Spinal cord (tissue), 4 donors: ENCODE results near the gene IFNA21. TPM values are rescaled to one million over a fixed set of nuclear protein-coding genes. Genes with fewer than 3 reads are reported as not detected.

ENCODE experiments used
- polyA plus RNA-seq, 2 donors: library from polyadenylated mRNA; unstranded; fragments of 120-200 nt; gene quantifications; one replicate each; pipeline ENCODE4 v1.2.1, GENCODE V29; 2013; ENCODE audit not compliant: insufficient read length in 2 of 2
- small RNA-seq: library from RNA; depleted of rRNA; stranded (forward); fragments of <200 nt; gene quantifications from one replicate; pipeline ENCODE3, GENCODE V24; 2014; ENCODE audit warnings: low replicate concordance
- total RNA-seq, 2 donors: library from RNA; depleted of rRNA in 1 of 2; stranded (reverse); fragments of 120-200 nt in 1 of 2; fragments of >200 nt in 1 of 2; gene quantifications; one replicate each; pipeline versions ENCODE4 v1.2.3 to v1.2.4, GENCODE V29; 2013 to 2014

Gene IFNA21
- total and polyA plus RNA-seq, 4 donors: not detected

Small RNA genes lying within 50 kb of the gene (small RNA-seq; reads per million reads assigned to genes)
- not detected for gene RF00019

Other genes starting within 250 kb of the IFNA21 start
- 1 to 10 TPM; 3.7 to 4.1 TPM for gene HACD4, start 135.0 kb downstream of the IFNA21 start, total RNA-seq
- gene HACD4, start 135.0 kb downstream of the IFNA21 start, polyA plus RNA-seq: 1 to 10 TPM; 1.3 to 1.6 TPM
- not detected for gene IFNB1, start 88.7 kb downstream of the IFNA21 start, total RNA-seq
- gene IFNB1, start 88.7 kb downstream of the IFNA21 start, polyA plus RNA-seq: not detected
- not detected for gene IFNW1, start 24.8 kb downstream of the IFNA21 start, total RNA-seq
- gene IFNW1, start 24.8 kb downstream of the IFNA21 start, polyA plus RNA-seq: under 1 TPM in 1 of 2 donors, not detected in 1; 0.15 TPM
- not detected for gene IFNA4, start 20.9 kb upstream of the IFNA21 start, total RNA-seq
- gene IFNA4, start 20.9 kb upstream of the IFNA21 start, polyA plus RNA-seq: not detected
- gene IFNA7, start 35.5 kb upstream of the IFNA21 start, total RNA-seq: not detected
- gene IFNA7, start 35.5 kb upstream of the IFNA21 start, polyA plus RNA-seq: not detected
- gene IFNA10, start 40.5 kb upstream of the IFNA21 start, total RNA-seq: not detected
- not detected for gene IFNA10, start 40.5 kb upstream of the IFNA21 start, polyA plus RNA-seq
- gene IFNA16, start 50.7 kb upstream of the IFNA21 start, total RNA-seq: not detected
- gene IFNA16, start 50.7 kb upstream of the IFNA21 start, polyA plus RNA-seq: not detected
- not detected for gene IFNA17, start 61.6 kb upstream of the IFNA21 start, total RNA-seq
- not detected for gene IFNA17, start 61.6 kb upstream of the IFNA21 start, polyA plus RNA-seq
- gene IFNA14, start 73.3 kb upstream of the IFNA21 start, total RNA-seq: not detected
- not detected for gene IFNA14, start 73.3 kb upstream of the IFNA21 start, polyA plus RNA-seq
- gene IFNA5, start 138.7 kb upstream of the IFNA21 start, total RNA-seq: not detected
- gene IFNA5, start 138.7 kb upstream of the IFNA21 start, polyA plus RNA-seq: not detected
- 10 to 100 TPM; 42.2 to 70.6 TPM for gene KLHL9, start 168.7 kb upstream of the IFNA21 start, total RNA-seq
- 10 to 100 TPM; 37.8 to 52.3 TPM for gene KLHL9, start 168.7 kb upstream of the IFNA21 start, polyA plus RNA-seq
- not detected for gene IFNA6, start 184.2 kb upstream of the IFNA21 start, total RNA-seq
- not detected for gene IFNA6, start 184.2 kb upstream of the IFNA21 start, polyA plus RNA-seq
- gene IFNA13, start 201.4 kb upstream of the IFNA21 start, total RNA-seq: not detected
- not detected for gene IFNA13, start 201.4 kb upstream of the IFNA21 start, polyA plus RNA-seq
- gene IFNA2, start 218.7 kb upstream of the IFNA21 start, total RNA-seq: not detected
- gene IFNA2, start 218.7 kb upstream of the IFNA21 start, polyA plus RNA-seq: not detected
- not detected for gene IFNA8, start 242.5 kb upstream of the IFNA21 start, total RNA-seq
- not detected for gene IFNA8, start 242.5 kb upstream of the IFNA21 start, polyA plus RNA-seq